ENCODE data around the gene RNF181.

DNA sequence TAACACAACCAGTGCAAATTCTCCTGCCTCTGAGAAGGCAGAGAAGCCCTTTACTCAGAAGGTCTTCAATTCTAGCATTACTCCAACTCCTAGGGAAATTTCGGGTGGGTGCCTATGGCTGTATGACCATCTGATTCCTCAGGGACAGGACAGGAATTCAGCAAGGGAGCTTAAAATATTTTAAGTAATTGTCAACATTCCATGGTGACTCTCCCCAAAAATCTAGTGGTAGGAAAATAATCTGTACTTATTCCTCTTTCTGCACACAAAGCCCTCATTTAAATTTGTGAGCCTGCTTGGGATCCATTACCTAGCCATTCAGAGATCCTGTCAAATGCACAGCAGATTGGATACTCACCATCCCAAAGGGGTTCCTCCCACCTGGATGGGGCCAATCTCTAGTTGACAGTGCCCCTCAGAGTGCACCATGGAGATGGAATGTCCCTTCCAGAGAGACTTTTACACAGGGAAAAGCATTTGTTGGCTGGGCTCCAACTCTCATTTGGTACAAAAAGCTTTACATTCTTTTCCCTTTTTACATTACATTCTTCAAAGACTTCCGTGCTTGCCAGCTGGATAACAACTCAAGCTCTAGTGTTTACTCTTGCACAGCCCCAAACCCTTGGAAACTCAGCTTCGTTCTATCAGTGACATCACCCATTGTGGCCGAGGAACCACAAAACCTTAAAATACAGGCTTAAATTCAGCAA is 10.0 kb downstream of the RNF181 start:
- no peak; the same call in 1 of the 2 replicates for TF ChIP-seq POLR2AphosphoS5 (IDR thresholded peaks at IDR 0.05; ENCODE audit: low read depth, low read length)
- TF ChIP-seq, protein P1, sequence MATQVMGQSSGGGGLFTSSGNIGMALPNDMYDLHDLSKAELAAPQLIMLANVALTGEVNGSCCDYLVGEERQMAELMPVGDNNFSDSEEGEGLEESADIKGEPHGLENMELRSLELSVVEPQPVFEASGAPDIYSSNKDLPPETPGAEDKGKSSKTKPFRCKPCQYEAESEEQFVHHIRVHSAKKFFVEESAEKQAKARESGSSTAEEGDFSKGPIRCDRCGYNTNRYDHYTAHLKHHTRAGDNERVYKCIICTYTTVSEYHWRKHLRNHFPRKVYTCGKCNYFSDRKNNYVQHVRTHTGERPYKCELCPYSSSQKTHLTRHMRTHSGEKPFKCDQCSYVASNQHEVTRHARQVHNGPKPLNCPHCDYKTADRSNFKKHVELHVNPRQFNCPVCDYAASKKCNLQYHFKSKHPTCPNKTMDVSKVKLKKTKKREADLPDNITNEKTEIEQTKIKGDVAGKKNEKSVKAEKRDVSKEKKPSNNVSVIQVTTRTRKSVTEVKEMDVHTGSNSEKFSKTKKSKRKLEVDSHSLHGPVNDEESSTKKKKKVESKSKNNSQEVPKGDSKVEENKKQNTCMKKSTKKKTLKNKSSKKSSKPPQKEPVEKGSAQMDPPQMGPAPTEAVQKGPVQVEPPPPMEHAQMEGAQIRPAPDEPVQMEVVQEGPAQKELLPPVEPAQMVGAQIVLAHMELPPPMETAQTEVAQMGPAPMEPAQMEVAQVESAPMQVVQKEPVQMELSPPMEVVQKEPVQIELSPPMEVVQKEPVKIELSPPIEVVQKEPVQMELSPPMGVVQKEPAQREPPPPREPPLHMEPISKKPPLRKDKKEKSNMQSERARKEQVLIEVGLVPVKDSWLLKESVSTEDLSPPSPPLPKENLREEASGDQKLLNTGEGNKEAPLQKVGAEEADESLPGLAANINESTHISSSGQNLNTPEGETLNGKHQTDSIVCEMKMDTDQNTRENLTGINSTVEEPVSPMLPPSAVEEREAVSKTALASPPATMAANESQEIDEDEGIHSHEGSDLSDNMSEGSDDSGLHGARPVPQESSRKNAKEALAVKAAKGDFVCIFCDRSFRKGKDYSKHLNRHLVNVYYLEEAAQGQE (IDR thresholded peaks at IDR 0.05; ENCODE audit: insufficient read depth in 1 of 2, low read depth in 2 of 2, low read length in 2 of 2), result no peak

Measured in PFSK-1 (cell line).